A549 (cell line): Measurements from ENCODE around the gene GZMB. TPM values are rescaled to one million over a fixed set of nuclear protein-coding genes. Genes with fewer than 3 reads are reported as not detected.

ENCODE experiments used
- ATAC-seq, 2 experiments: fragments of 200-7000 bp in 1 of 2; fragments of >200 bp in 1 of 2; cut with Nextera tagmentation in 1 of 2; cut with Tn5 transposase in 1 of 2; 3 replicates each; pipeline versions ENCODE4 v1.8.0 to v1.9.1; 2018 to 2020; ENCODE audit warnings: mild to moderate bottlenecking in 1 of 2, moderate library complexity in 1 of 2
- CTCF ChIA-PET: fragments of 300-600 bp; sonication (Branson Sonifier 250); formaldehyde crosslinking; extraction: SDS; loops from one replicate; lab custom pipeline; 2021; ENCODE audit warnings: antibody characterized with exemption, inconsistent platforms; lab: Yijun Ruan, JAX
- POLR2A ChIA-PET: fragments of 350-600 bp; formaldehyde crosslinking; extraction: SDS; loops from one replicate; lab custom pipeline; 2021; ENCODE audit warnings: antibody characterized with exemption, inconsistent platforms; lab: Yijun Ruan, JAX
- DNase-seq, 2 experiments: peaks; one replicate each; pipeline versions ENCODE4 v3.0.0 to v3.0.0-alpha.2; 2011 to 2016; ENCODE audit warnings: low read depth in 1 of 2, low spot score in 1 of 2
- FAIRE-seq: peaks from 2 replicates; lab custom pipeline; 2011; peaks lifted over from hg19 to GRCh38; lab: Jason Lieb, UNC
- H3K27ac ChIP-seq, 2 experiments: fragments of >200 bp; sonication (Bioruptor Twin); formaldehyde crosslinking; 3 replicates each; pipeline ENCODE4 v1.5.1; 2016 to 2017
- H3K4me1 ChIP-seq: fragments of >200 bp; sonication (Bioruptor Twin); formaldehyde crosslinking; 3 replicates; pipeline ENCODE4 v1.6.1; 2016
- H3K4me2 ChIP-seq: fragments of >200 bp; sonication (Bioruptor Twin); formaldehyde crosslinking; 3 replicates; pipeline ENCODE4 v1.6.1; 2016
- H3K4me3 ChIP-seq: fragments of >200 bp; sonication (Bioruptor Twin); formaldehyde crosslinking; 3 replicates; pipeline ENCODE4 v1.5.1; 2016
- H3K9me3 ChIP-seq: fragments of >200 bp; sonication (Bioruptor Twin); formaldehyde crosslinking; 3 replicates; pipeline ENCODE4 v1.6.1; 2016
- ATOH8 ChIP-seq: fragments of 250-450 bp; sonication (Bioruptor Pico); IDR thresholded peaks from 2 replicates; pipeline ENCODE4 v1.5.0; 2020; ENCODE audit warnings: low read depth, mild to moderate bottlenecking, moderate library complexity
- BHLHE40 ChIP-seq: IDR thresholded peaks from 2 replicates; pipeline ENCODE4 v1.6.1; 2012; ENCODE audit warnings: low read depth, low read length, inconsistent platforms
- CBX8 ChIP-seq: fragments of 200-600 bp; sonication (generic); IDR thresholded peaks from 2 replicates; pipeline ENCODE4 v1.6.1; 2016
- CHD2 ChIP-seq: fragments of 150-350 bp; IDR thresholded peaks from 2 replicates; pipeline ENCODE4 v1.6.1; 2014; ENCODE audit warnings: low read length; ENCODE audit not compliant: partially characterized antibody
- CHD4 ChIP-seq: fragments of 200-600 bp; sonication (generic); IDR thresholded peaks from 2 replicates; pipeline ENCODE4 v1.6.1; 2016; ENCODE audit warnings: antibody characterized with exemption, mild to moderate bottlenecking, borderline replicate concordance
- E2F6 ChIP-seq: IDR thresholded peaks from 2 replicates; pipeline ENCODE4 v1.6.1; 2012; ENCODE audit warnings: low read depth, borderline replicate concordance
- EP300 ChIP-seq, 2 experiments: fragments of >200 bp; sonication (Bioruptor Twin); formaldehyde crosslinking; IDR thresholded peaks; 2 replicates in 1 of 2; 3 replicates in 1 of 2; pipeline ENCODE4 v1.6.1; 2016 to 2017
- FOSL2 ChIP-seq, 2 experiments: fragments of 450-650 bp in 1 of 2; fragments of >200 bp in 1 of 2; sonication (Bioruptor Twin) in 1 of 2; formaldehyde crosslinking; IDR thresholded peaks; 2 replicates each; pipeline versions ENCODE4 v1.5.0 to v1.6.1; 2016 to 2020; ENCODE audit warnings: mild to moderate bottlenecking in 1 of 2, moderate library complexity in 1 of 2
- GATA3 ChIP-seq: IDR thresholded peaks from 2 replicates; pipeline ENCODE4 v1.6.1; 2012; ENCODE audit warnings: borderline replicate concordance
- HOXA7 ChIP-seq: fragments of 250-450 bp; sonication (Bioruptor Pico); IDR thresholded peaks from 2 replicates; pipeline ENCODE4 v1.5.0; 2020; ENCODE audit warnings: mild to moderate bottlenecking, moderate library complexity
- KDM1A ChIP-seq: fragments of 200-600 bp; sonication (generic); IDR thresholded peaks from 2 replicates; pipeline ENCODE4 v1.6.1; 2016; ENCODE audit warnings: low read depth, mild to moderate bottlenecking
- MAFK ChIP-seq: fragments of 450-650 bp; IDR thresholded peaks from 2 replicates; pipeline ENCODE4 v1.6.1; 2014; ENCODE audit not compliant: partially characterized antibody
- POLR2A ChIP-seq: IDR thresholded peaks from 2 replicates; pipeline ENCODE4 v1.6.1; 2012; ENCODE audit warnings: mild to moderate bottlenecking, low read length
- RAD21 ChIP-seq, 2 experiments: fragments of >200 bp in 1 of 2; sonication (Bioruptor Twin) in 1 of 2; formaldehyde crosslinking in 1 of 2; IDR thresholded peaks in 1 of 2; conservative IDR thresholded peaks in 1 of 2; 2 replicates in 1 of 2; 3 replicates in 1 of 2; pipeline ENCODE4 v1.6.1; 2012 to 2018; ENCODE audit warnings: inconsistent platforms in 1 of 2
- REST ChIP-seq: fragments of 200-600 bp; sonication (generic); IDR thresholded peaks from 2 replicates; pipeline ENCODE4 v1.6.1; 2016; ENCODE audit warnings: antibody characterized with exemption, mild to moderate bottlenecking, moderate library complexity
- TP53 ChIP-seq: fragments of 250-450 bp; sonication (Bioruptor Pico); IDR thresholded peaks from 2 replicates; pipeline ENCODE4 v1.5.0; 2021; ENCODE audit warnings: mild to moderate bottlenecking, moderate library complexity
- USF2 ChIP-seq: fragments of 450-650 bp; IDR thresholded peaks from 2 replicates; pipeline ENCODE4 v1.6.1; 2014; ENCODE audit warnings: antibody characterized with exemption
- polyA plus RNA-seq, 4 experiments: library from polyadenylated mRNA; depleted of rRNA in 3 of 4; stranded (reverse); fragments of >200 nt; fragmentation: RNase III in 1 of 4; extraction: RNeasy Plus Mini Kit Qiagen cat#74134 plus additional on column Dnase treatment in 1 of 4; gene quantifications; 2 replicates in 3 of 4; 3 replicates in 1 of 4; pipeline ENCODE4 v1.2.3, GENCODE V29; 2011 to 2017
- TF ChIP-seq, protein P1 (sequence below): fragments of 250-450 bp; sonication (Bioruptor Pico); IDR thresholded peaks from 2 replicates; pipeline ENCODE4 v1.5.0; 2021; ENCODE audit warnings: mild to moderate bottlenecking, moderate library complexity, borderline replicate concordance
- TF ChIP-seq, protein P2 (sequence below): IDR thresholded peaks from 2 replicates; pipeline ENCODE4 v1.6.1; 2012
- TF ChIP-seq, protein P3 (sequence below): fragments of 150-350 bp; IDR thresholded peaks from 2 replicates; pipeline ENCODE4 v1.6.1; 2014; ENCODE audit warnings: low read depth, mild to moderate bottlenecking, low read length

The GZMB gene
- polyA plus RNA-seq, 2 of the 4 experiments (the other 2 are of a cell fraction): not detected

DNA sequence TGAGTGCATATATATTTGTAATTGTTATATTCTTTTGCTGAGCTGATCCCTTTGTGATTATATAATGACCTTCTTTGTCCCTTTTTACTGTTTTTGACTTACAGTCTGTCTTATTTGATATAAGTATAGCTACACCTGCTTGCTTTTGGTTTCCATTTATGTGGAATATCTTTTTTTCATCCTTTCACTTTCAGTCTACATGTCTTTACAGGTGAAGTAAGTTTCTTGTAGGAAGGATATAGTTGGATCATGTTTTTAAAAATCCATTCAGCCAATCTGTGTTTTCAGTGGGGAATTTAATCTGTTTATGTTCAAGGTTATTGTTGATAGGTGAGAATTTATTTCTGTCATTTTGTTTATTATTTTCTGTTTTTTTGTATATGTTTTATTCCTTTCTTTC is 36.6 kb downstream of the GZMB start:
- ATAC-seq (no peak), FAIRE-seq (no peak), DNase-seq (no peak)
- no peaks in the 10 kb centered on the region for H3K9me3 ChIP-seq
- POLR2A ChIA-PET: no interaction called here
- no peak overlapping the region for H3K27ac ChIP-seq
- H3K4me3 ChIP-seq: no peak overlapping the region
- no peaks in the 10 kb centered on the region for H3K4me1 ChIP-seq
- no peak overlapping the region for H3K4me2 ChIP-seq
- CTCF ChIA-PET: no interaction called here
- TF ChIP-seq, protein P1, sequence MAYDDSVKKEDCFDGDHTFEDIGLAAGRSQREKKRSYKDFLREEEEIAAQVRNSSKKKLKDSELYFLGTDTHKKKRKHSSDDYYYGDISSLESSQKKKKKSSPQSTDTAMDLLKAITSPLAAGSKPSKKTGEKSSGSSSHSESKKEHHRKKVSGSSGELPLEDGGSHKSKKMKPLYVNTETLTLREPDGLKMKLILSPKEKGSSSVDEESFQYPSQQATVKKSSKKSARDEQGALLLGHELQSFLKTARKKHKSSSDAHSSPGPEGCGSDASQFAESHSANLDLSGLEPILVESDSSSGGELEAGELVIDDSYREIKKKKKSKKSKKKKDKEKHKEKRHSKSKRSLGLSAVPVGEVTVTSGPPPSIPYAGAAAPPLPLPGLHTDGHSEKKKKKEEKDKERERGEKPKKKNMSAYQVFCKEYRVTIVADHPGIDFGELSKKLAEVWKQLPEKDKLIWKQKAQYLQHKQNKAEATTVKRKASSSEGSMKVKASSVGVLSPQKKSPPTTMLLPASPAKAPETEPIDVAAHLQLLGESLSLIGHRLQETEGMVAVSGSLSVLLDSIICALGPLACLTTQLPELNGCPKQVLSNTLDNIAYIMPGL (CRISPR knock-in tag): no peak
- TF ChIP-seq CBX8 (no peak), BHLHE40 (no peak), CHD2 (no peak), TP53 (no peak), REST (no peak), FOSL2 (IDR thresholded peaks at IDR 0.05) (no peak), FOSL2 (CRISPR knock-in tag; IDR thresholded peaks at IDR 0.05) (no peak), KDM1A (no peak), CHD4 (no peak), GATA3 (no peak), RAD21 (conservative IDR thresholded peaks at IDR 0.05 in 1 of 2, IDR thresholded peaks at IDR 0.05 in 1 of 2) (no peak), E2F6 (no peak), USF2 (no peak), MAFK (no peak), EP300 (IDR thresholded peaks at IDR 0.05) (no peak), POLR2A (no peak), HOXA7 (CRISPR knock-in tag) (no peak), ATOH8 (CRISPR knock-in tag) (no peak)
- TF ChIP-seq, protein P2, sequence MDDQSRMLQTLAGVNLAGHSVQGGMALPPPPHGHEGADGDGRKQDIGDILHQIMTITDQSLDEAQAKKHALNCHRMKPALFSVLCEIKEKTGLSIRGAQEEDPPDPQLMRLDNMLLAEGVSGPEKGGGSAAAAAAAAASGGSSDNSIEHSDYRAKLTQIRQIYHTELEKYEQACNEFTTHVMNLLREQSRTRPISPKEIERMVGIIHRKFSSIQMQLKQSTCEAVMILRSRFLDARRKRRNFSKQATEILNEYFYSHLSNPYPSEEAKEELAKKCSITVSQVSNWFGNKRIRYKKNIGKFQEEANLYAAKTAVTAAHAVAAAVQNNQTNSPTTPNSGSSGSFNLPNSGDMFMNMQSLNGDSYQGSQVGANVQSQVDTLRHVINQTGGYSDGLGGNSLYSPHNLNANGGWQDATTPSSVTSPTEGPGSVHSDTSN: no peak
- TF ChIP-seq, protein P3, sequence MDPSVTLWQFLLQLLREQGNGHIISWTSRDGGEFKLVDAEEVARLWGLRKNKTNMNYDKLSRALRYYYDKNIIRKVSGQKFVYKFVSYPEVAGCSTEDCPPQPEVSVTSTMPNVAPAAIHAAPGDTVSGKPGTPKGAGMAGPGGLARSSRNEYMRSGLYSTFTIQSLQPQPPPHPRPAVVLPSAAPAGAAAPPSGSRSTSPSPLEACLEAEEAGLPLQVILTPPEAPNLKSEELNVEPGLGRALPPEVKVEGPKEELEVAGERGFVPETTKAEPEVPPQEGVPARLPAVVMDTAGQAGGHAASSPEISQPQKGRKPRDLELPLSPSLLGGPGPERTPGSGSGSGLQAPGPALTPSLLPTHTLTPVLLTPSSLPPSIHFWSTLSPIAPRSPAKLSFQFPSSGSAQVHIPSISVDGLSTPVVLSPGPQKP: no peak
